SK-N-SH treated with all-trans-retinoic acid at 6 μM for 48 hours (cell line): ENCODE measurements around the gene TRAF1.

Experiments
- ARNTL ChIP-seq: fragments of 450-650 bp; formaldehyde crosslinking; IDR thresholded peaks from 2 replicates; pipeline ENCODE4 v1.5.0; 2020; ENCODE audit warnings: low read depth, mild to moderate bottlenecking, moderate library complexity, borderline replicate concordance
- BACH2 ChIP-seq: fragments of 250-450 bp; sonication (Bioruptor Pico); IDR thresholded peaks from 2 replicates; pipeline ENCODE4 v1.9.0; 2021; ENCODE audit warnings: mild to moderate bottlenecking, borderline replicate concordance
- OSR1 ChIP-seq: fragments of 250-450 bp; sonication (Bioruptor Pico); IDR thresholded peaks from 2 replicates; pipeline ENCODE4 v1.8.0; 2022; ENCODE audit warnings: moderate library complexity, mild to moderate bottlenecking, inconsistent platforms
- ZNF565 ChIP-seq: fragments of 450-650 bp; formaldehyde crosslinking; conservative IDR thresholded peaks from 2 replicates; pipeline ENCODE4 v1.5.0; 2020; ENCODE audit warnings: low read depth, mild to moderate bottlenecking, moderate library complexity
- ZNF8 ChIP-seq: fragments of 450-650 bp; formaldehyde crosslinking; IDR thresholded peaks from 2 replicates; pipeline ENCODE4 v1.5.0; 2020; ENCODE audit warnings: mild to moderate bottlenecking, moderate library complexity
- TF ChIP-seq, protein P1 (sequence below): fragments of 250-450 bp; sonication (Bioruptor Pico); IDR thresholded peaks from 2 replicates; pipeline ENCODE4 v1.8.0; 2020; ENCODE audit warnings: mild to moderate bottlenecking, moderate library complexity, borderline replicate concordance
- TF ChIP-seq, protein P2 (sequence below): fragments of 250-450 bp; sonication (Bioruptor Pico); IDR thresholded peaks from 2 replicates; pipeline ENCODE4 v1.8.0; 2021; ENCODE audit warnings: low read depth, mild to moderate bottlenecking, moderate library complexity, borderline replicate concordance

DNA sequence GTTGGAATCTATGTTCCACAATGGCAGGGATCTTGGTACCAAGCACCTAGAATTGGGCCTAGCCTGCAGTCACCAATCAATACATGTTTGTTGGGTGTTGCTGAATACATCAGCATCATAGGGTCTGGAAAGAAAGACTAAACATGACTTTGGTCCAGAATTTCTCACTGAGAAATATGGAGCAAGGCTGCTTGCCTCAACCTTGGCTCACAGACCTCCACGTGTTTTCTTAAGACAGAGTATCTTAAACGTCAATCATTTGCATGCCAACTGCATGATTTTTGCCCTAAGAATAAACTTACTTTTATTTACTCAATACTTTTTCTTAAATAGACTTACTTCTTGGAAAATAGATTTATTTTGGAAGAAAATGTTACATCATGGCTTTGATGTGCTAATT is 22.7 kb upstream of the TRAF1 start:
- TF ChIP-seq OSR1 (no peak), ZNF565 (CRISPR knock-in tag) (no peak), ARNTL (CRISPR knock-in tag) (no peak), ZNF8 (CRISPR knock-in tag) (no peak), BACH2 (no peak)
- TF ChIP-seq, protein P1, sequence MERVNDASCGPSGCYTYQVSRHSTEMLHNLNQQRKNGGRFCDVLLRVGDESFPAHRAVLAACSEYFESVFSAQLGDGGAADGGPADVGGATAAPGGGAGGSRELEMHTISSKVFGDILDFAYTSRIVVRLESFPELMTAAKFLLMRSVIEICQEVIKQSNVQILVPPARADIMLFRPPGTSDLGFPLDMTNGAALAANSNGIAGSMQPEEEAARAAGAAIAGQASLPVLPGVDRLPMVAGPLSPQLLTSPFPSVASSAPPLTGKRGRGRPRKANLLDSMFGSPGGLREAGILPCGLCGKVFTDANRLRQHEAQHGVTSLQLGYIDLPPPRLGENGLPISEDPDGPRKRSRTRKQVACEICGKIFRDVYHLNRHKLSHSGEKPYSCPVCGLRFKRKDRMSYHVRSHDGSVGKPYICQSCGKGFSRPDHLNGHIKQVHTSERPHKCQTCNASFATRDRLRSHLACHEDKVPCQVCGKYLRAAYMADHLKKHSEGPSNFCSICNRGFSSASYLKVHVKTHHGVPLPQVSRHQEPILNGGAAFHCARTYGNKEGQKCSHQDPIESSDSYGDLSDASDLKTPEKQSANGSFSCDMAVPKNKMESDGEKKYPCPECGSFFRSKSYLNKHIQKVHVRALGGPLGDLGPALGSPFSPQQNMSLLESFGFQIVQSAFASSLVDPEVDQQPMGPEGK (CRISPR knock-in tag), result no peak
- TF ChIP-seq, protein P2, sequence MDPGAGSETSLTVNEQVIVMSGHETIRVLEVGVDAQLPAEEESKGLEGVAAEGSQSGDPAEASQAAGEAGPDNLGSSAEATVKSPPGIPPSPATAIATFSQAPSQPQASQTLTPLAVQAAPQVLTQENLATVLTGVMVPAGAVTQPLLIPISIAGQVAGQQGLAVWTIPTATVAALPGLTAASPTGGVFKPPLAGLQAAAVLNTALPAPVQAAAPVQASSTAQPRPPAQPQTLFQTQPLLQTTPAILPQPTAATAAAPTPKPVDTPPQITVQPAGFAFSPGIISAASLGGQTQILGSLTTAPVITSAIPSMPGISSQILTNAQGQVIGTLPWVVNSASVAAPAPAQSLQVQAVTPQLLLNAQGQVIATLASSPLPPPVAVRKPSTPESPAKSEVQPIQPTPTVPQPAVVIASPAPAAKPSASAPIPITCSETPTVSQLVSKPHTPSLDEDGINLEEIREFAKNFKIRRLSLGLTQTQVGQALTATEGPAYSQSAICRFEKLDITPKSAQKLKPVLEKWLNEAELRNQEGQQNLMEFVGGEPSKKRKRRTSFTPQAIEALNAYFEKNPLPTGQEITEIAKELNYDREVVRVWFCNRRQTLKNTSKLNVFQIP (CRISPR knock-in tag), result no peak
